RWPE2 (cell line): Measurements from ENCODE around the gene CFI.

ENCODE experiments used
- ATAC-seq: fragments of 200-7000 bp; cut with Tn5 transposase; 3 replicates; pipeline ENCODE4 v1.9.1; 2021; ENCODE audit warnings: low read depth
- DNase-seq: peaks from one replicate; pipeline ENCODE4 v3.0.0-alpha.2; 2020; ENCODE audit warnings: low spot score
- H3K27ac ChIP-seq: fragments of 450-650 bp; 2 replicates; pipeline ENCODE4 v1.5.1; 2017; ENCODE audit warnings: mild to moderate bottlenecking; ENCODE audit not compliant: poor library complexity, severe bottlenecking
- H3K27me3 ChIP-seq: fragments of 250-450 bp; sonication (Bioruptor Pico); 2 replicates; pipeline ENCODE4 v1.5.1; 2021; ENCODE audit warnings: mild to moderate bottlenecking, moderate library complexity; ENCODE audit not compliant: insufficient read depth, poor library complexity, severe bottlenecking
- H3K36me3 ChIP-seq: fragments of 250-450 bp; sonication (Bioruptor Pico); 2 replicates; pipeline ENCODE4 v1.5.1; 2020; ENCODE audit warnings: low read depth, mild to moderate bottlenecking, moderate library complexity
- H3K4me1 ChIP-seq: fragments of 250-450 bp; sonication (Bioruptor Pico); 2 replicates; pipeline ENCODE4 v1.5.1; 2021; ENCODE audit warnings: mild to moderate bottlenecking, moderate library complexity; ENCODE audit not compliant: insufficient read depth, poor library complexity, severe bottlenecking
- H3K4me3 ChIP-seq: fragments of 250-450 bp; sonication (Bioruptor Pico); 2 replicates; pipeline ENCODE4 v1.5.1; 2021; ENCODE audit warnings: mild to moderate bottlenecking, moderate library complexity; ENCODE audit not compliant: severe bottlenecking
- H3K9me3 ChIP-seq: fragments of 250-450 bp; sonication (Bioruptor Pico); 2 replicates; pipeline ENCODE4 v1.5.1; 2021; ENCODE audit warnings: mild to moderate bottlenecking, moderate library complexity; ENCODE audit not compliant: severe bottlenecking
- TF ChIP-seq, protein P1 (sequence below): fragments of 450-650 bp; IDR thresholded peaks from one replicate; pipeline ENCODE4 v1.5.1; 2017; ENCODE audit warnings: mild to moderate bottlenecking, moderate library complexity; ENCODE audit not compliant: poor library complexity, severe bottlenecking

CFI gene

DNA sequence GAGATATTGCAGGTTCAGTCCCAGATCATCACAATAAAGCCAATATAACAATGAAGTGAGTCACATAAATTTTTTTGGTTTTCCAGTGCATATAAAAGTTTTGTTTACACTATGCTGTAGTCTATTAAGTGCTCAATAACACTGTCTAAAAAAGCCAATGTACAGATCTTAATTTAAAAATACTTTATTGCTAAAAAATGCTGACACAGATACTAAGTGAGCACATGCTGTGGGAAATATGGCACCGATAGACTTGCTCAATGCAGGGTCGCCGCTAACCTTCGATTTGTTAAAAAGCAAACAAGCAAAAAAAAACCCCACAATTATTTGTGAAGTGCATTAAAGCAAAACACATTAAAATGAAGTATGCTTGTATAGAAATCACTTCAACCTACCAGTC lies 82.2 kb downstream of the CFI start:
- Histone ChIP-seq H3K36me3 (peaks cover 29% of the 10 kb centered on the region), H3K9me3 (no peaks in the 10 kb centered on the region), H3K27ac (no peak overlapping the region), H3K4me1 (no peaks in the 10 kb centered on the region), H3K27me3 (no peaks in the 10 kb centered on the region), H3K4me3 (no peak overlapping the region)
- DNase-seq: no peak
- no peak for ATAC-seq
- TF ChIP-seq, protein P1, sequence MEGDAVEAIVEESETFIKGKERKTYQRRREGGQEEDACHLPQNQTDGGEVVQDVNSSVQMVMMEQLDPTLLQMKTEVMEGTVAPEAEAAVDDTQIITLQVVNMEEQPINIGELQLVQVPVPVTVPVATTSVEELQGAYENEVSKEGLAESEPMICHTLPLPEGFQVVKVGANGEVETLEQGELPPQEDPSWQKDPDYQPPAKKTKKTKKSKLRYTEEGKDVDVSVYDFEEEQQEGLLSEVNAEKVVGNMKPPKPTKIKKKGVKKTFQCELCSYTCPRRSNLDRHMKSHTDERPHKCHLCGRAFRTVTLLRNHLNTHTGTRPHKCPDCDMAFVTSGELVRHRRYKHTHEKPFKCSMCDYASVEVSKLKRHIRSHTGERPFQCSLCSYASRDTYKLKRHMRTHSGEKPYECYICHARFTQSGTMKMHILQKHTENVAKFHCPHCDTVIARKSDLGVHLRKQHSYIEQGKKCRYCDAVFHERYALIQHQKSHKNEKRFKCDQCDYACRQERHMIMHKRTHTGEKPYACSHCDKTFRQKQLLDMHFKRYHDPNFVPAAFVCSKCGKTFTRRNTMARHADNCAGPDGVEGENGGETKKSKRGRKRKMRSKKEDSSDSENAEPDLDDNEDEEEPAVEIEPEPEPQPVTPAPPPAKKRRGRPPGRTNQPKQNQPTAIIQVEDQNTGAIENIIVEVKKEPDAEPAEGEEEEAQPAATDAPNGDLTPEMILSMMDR: no peak

DNA sequence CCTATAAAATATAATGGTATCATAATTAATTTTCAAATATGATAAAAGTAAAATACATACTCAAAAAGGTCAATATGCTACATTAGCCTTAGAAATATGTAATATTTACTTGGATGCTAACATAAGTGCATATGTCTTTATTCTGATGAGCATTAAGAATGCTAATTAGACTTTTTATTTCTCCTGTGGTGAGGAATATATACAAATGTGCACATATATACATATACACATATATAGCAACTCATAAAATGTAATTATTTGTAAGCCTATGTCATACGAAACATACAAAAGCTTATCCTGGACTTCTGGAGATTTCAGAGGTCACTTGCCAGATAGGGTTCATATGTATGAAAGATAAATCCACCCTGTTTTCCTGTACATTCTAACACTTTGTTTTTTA lies 83.0 kb downstream of the CFI start:
- TF ChIP-seq, protein P1: no peak
- H3K36me3 ChIP-seq: peaks cover 37% of the 10 kb centered on the region
- DNase-seq: no peak
- H3K4me3 ChIP-seq: no peak overlapping the region
- no peak overlapping the region for H3K27ac ChIP-seq
- no peaks in the 10 kb centered on the region for H3K27me3 ChIP-seq
- H3K4me1 ChIP-seq: no peaks in the 10 kb centered on the region
- H3K9me3 ChIP-seq: no peaks in the 10 kb centered on the region
- no peak for ATAC-seq

DNA sequence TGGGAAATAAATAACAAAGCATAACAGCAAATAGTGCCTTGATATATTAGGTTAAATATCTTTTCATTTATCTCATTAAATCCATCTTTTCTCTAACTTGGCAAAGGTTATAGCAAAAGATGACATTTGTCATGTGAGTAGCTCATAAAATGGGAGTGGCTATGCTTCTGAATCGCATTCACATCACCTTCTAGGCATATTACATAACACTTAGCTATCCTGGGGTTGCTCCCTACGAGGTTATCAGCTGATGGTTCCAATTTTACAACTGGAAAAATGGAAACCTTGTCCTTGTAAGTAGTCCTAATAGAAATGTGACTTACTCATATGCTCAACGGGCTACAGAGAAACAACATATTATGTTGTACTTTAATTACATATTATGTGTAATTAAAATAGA lies 88.3 kb downstream of the CFI start:
- no peak overlapping the region for H3K4me3 ChIP-seq

DNA sequence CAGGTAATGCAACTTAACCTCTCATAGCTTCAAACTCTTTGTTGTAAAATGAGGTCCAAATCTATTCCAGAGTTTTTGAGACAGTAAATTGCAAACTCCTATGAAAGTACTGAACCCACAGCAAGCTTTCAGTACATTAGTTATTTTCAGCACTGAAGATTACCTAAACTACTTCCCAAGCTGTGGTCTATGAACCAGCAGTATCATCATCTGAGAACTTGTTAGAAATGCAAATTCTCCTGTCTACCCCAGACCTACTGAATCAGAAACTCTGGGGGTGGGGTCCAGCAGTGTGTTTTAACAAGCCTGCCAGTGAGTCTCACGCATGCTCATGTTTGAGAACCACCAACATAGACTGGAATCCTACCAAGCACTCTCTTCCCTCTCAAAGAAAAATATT lies 92.8 kb downstream of the CFI start:
- peaks cover 13% of the 10 kb centered on the region for H3K36me3 ChIP-seq
- no peaks in the 10 kb centered on the region for H3K9me3 ChIP-seq
- no peak overlapping the region for H3K4me3 ChIP-seq
- no peak for ATAC-seq
- H3K27me3 ChIP-seq: no peaks in the 10 kb centered on the region
- no peaks in the 10 kb centered on the region for H3K4me1 ChIP-seq
- TF ChIP-seq, protein P1: no peak
- no peak for DNase-seq
- no peak overlapping the region for H3K27ac ChIP-seq

More for the DNA sequence above, 88.3 kb downstream of the CFI start:
- H3K9me3 ChIP-seq: no peaks in the 10 kb centered on the region
- ATAC-seq (no peak), DNase-seq (no peak)
- no peak overlapping the region for H3K27ac ChIP-seq
- H3K36me3 ChIP-seq: peaks cover 42% of the 10 kb centered on the region
- TF ChIP-seq, protein P1: no peak
- H3K27me3 ChIP-seq: no peaks in the 10 kb centered on the region
- no peaks in the 10 kb centered on the region for H3K4me1 ChIP-seq

DNA sequence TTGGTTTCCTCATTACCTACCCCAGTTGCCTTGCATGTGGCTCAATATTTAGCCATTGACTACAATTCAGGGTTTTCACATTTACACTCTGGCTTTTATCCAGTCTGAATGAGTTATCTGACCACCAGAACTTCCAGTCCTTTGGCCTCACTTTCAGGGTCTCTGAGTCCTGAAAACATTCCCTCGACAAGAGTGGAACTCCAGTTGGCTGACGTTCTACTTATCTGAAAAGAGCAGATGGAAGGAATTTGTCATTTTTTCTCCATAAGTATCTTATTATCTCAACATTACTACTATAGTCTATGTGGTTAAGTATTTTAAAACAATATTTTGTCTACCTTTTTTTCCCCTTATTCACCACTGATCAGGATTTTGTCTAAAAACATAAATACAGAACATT lies 93.4 kb downstream of the CFI start:
- Histone ChIP-seq H3K27me3 (no peaks in the 10 kb centered on the region), H3K27ac (no peak overlapping the region), H3K4me3 (no peak overlapping the region), H3K4me1 (no peaks in the 10 kb centered on the region), H3K9me3 (no peaks in the 10 kb centered on the region), H3K36me3 (peaks cover 7% of the 10 kb centered on the region)
- TF ChIP-seq, protein P1: no peak
- no peak for DNase-seq
- no peak for ATAC-seq
